ENCODE measurements around the gene NUDT22. TPM values are rescaled to one million over a fixed set of nuclear protein-coding genes. Genes with fewer than 3 reads are reported as not detected.
"Not testable (repeated sequence)": the region's sequence is repeated elsewhere in the genome, so short reads cannot be mapped to it uniquely, and the experiment has no call there.

Gene NUDT22
- polyA plus RNA-seq, 12 donors = 13.1 to 47.0 (median 17.1) TPM; not detected in 1

- DNase-seq = peak; percentile 100
These were observed 15.7 kb downstream of the NUDT22 start for GRCh38 chr11:64241491-64242374.

GRCh38 chr11:64243236-64243854 lies 17.3 kb downstream of the NUDT22 start:
- no peak for DNase-seq

- no peak for DNase-seq
These were observed 18.0 kb downstream of the NUDT22 start for GRCh38 chr11:64244107-64244506.

GRCh38 chr11:64244966-64245365 lies 18.9 kb downstream of the NUDT22 start:
- DNase-seq = no peak

GRCh38 chr11:64245401-64245796 lies 19.3 kb downstream of the NUDT22 start:
- no peak for DNase-seq

- no peak for DNase-seq
These were observed 19.9 kb downstream of the NUDT22 start for GRCh38 chr11:64245797-64246620.

GRCh38 chr11:64246621-64246870 lies 20.5 kb downstream of the NUDT22 start:
- not testable (repeated sequence) for DNase-seq

- DNase-seq = peak; percentile 86
These were observed 21.0 kb downstream of the NUDT22 start, which contains the start of gene PPP1R14B for GRCh38 chr11:64246871-64247728. Gene PPP1R14B, minus strand, starts transcription at chr11:64246943. Its CDS starts 270 bp downstream, at chr11:64246673.

- no peak for DNase-seq
These were observed 21.9 kb downstream of the NUDT22 start for GRCh38 chr11:64247729-64248531.

- DNase-seq = no peak
These were observed 22.5 kb downstream of the NUDT22 start for GRCh38 chr11:64248578-64248977.

- DNase-seq = no peak
These were observed 23.0 kb downstream of the NUDT22 start for GRCh38 chr11:64249038-64249437.

GRCh38 chr11:64249563-64250414 lies 23.7 kb downstream of the NUDT22 start:
- no peak for DNase-seq

GRCh38 chr11:64250415-64251015 lies 24.4 kb downstream of the NUDT22 start:
- DNase-seq = no peak

- DNase-seq = no peak
These were observed 25.1 kb downstream of the NUDT22 start, which contains the start of gene PLCB3 for GRCh38 chr11:64251016-64251752. Gene PLCB3, plus strand, starts transcription at chr11:64251530. Its CDS starts 120 bp downstream, at chr11:64251650.

- no peak for DNase-seq
These were observed 25.6 kb downstream of the NUDT22 start for GRCh38 chr11:64251753-64252002.

GRCh38 chr11:64252003-64252872 lies 26.2 kb downstream of the NUDT22 start:
- no peak for DNase-seq

- no peak for DNase-seq
These were observed 27.0 kb downstream of the NUDT22 start for GRCh38 chr11:64253043-64253442.

GRCh38 chr11:64253481-64253880 lies 27.4 kb downstream of the NUDT22 start:
- DNase-seq = no peak

All from muscle of arm (tissue), 12 donors.